Measurements from ENCODE around the gene GSTM2.

- TF ChIP-seq CTCF (conservative IDR thresholded peaks at IDR 0.05) (no peak), ZFX (IDR thresholded peaks at IDR 0.05) (no peak)
Measured at GRCh38 chr1:109653306-109653705, 14.6 kb upstream of the GSTM2 start.

All from C4-2B (cell line).